HG03354 (cell line): Measurements from ENCODE around the gene PKD1.

Experiments
- ATAC-seq: cut with Tn5 transposase; IDR thresholded peaks from one replicate; pipeline ENCODE4 v1.9.1; 2021; ENCODE audit warnings: mild to moderate bottlenecking; ENCODE audit not compliant: unreplicated experiment, poor library complexity, severe bottlenecking

PKD1 gene

DNA sequence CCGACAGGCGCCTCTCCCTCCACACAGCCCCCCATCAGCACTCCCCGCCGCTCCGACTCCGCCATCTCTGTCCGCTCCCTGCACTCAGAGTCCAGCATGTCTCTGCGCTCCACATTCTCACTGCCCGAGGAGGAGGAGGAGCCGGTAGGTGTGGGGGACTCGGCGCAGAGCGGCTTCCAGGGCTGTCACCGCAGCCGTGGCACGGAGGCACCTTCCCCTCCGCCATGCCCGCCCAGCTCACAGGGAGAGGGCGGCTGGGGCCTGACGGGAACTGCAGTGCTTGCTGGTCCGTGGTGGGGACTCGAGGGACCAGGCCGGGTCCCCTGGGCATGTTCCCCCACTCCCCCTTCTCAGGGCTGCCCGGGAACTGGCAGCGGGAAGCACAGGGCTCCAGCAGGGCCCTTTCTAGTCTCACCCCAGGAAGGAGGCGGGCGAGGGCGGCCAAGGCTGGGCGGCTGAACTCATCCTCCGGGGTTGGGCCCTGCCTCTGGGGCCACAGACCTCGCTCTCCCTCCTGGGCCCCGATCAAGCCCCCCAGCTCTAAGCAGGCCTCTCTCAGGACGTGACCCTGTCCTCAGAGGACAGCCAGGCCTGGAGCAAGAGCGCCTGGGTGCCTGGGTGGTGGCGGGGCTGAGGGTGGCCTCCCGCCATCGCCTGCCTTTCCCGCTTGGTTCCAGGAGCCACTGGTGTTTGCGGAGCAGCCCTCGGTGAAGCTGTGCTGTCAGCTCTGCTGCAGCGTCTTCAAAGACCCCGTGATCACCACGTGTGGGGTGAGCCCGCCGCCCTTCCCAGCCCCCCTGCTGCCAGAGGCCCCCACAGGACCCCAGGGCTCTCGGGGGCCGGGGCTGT is 35.1 kb upstream of the PKD1 start:
- ATAC-seq: no peak

DNA sequence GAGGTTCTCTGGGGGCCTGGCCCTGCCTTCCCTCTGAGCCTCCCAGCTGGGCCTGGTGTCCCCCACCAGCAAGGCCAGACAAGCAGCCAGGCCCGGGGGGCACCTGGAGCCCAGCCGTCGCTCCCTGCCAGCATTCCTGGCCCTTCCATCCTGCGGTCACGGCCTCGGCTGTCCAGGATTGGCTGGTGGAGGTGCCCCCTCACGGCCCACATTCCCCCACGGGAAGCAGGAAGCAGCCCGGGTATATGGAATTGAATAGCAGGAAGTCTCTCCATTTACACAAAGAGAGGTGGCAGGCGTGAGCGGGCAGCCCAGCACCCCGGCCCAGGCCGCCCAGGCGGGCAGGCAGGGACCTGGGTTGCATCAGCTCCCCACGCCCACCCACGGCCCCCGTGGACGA is 34.4 kb upstream of the PKD1 start:
- ATAC-seq: no peak

DNA sequence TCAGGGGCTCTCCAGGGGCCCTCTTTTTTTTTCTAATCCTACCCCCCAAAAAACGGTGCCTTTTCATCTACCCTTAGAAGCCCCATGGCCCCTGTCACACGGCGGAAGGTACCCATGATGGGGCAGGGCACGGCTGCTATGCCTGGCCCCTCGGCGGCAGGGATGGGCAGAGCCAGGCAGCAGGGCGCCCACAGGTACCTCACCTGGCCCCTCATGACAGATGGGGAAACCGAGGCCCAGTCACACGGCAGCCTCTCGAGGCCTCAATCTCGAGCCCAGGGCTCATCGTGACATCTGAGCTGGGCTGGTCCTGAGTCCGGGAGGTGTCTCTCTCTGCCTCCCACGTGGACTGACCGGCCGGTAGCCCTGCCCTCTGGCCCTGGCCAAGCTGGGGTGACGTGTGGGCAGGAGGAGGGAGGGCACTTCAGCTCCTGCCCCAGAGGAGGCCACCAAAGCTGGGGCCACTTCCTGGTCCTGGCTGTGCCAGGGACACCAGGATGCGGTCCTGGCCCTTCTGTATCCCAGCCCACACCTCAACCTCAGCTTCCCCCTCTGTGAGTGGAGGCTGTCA is 31.5 kb upstream of the PKD1 start:
- no peak for ATAC-seq

DNA sequence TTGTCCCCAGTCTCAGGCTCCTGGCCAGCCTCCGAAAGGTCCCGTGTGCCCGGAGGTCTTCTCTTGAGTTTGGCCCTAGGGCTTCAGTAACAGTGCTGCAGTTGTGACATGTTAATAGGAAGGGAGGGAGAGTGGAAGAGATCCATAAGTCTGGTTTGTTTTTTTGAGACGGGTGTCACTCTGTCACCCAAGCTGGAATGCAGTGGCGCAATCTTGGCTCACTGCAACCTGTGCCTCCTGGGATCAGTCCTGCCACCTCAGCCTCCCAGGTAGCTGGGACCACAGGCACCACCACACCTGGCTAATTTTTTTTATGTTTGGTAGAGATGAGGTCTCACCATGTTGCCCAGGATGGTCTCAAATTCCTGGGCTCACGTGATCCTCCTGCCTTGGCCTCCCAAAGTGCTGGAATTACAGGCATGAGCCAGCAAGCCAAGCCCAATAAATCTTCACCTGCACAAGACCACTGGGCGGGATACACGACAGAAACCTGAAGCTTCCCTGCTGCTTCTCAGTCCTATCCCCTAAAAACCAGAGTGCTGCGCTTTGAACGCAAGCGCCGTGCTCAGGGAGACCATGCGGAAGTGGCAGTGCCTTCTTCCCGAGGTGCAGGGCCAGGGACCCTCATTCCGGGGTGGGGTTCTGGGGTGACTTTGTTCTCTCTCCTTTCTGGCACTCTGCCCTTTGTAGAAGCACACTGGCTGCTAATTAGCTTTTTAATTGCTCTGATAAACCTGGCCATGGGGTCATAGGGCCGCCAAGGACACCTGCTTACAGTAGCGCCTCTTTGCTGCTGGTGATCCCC is 30.8 kb upstream of the PKD1 start:
- ATAC-seq: no peak

DNA sequence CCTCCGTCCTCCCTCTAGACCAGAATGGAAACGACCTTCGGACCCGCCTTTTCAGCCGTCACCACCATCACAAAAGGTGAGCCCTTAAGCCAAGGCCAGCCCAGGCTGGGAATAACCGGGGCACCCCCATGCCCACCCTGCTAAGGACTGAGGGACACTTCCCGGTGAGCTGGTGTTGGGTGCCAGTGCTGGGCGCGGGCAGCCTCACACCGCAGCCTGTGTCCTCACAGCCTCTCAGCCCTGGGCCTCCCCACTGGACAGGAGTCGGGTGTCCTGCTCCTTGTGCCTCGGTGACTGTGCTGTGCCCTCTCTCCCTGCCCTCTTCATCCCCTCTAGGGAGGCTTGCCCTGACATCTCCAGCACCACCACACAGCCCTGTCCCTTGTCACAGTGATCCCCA is 30.2 kb upstream of the PKD1 start:
- no peak for ATAC-seq

DNA sequence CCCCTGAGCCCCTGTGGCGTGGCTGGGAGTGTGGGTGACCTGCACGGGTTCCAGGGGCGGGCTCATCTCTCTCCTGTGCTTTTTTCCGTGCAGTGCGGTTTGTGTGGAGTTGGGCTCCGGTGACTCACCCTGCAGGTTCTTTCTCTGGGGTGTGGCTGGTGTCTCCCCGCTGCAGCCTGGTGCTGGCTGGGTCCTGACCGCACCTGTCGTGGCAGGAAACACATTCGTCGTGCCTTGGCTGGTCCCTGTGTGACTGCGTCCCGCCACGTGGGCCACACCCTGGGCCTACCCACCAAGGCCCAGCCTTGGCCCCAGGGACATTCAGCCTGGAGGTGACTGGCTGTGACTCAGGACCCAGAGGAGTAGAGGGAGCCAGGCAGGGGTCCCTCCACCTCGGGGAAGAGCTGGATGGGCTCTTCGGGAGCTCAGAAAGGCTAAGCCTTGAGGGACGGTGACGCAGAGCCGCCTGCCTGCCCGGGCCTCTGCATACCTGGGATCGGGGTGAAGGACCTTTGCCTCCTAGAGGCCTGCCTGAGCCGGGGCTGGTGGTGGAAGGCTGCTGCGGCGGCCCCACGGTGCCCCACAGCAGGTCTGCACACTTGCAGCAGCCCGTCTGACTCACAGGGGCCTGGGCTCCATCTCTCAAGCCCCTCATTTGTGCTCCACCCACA is 27.6 kb upstream of the PKD1 start:
- no peak for ATAC-seq

DNA sequence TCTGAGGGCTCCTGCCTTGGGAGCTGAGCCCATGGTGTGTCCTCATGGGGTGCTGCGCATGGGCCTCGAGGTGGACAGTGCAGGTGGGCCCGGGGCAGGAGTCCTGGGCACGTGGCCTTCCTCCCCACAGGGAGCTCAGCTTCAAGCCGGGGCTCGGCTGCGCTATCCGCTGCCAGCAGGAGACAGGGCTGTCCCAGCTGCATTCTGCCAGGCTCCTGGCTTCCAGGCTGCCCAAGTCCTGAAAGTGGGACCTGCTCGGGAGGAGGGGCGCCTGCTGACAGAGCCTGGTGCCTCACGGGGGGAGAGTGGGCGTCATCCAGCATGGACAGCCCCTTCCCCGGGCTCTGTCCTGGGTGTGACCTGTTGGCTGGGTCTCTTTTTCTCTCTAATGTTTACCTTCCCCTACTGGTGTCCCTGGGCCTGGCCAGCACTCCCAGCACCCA is 27.0 kb upstream of the PKD1 start:
- ATAC-seq: no peak

DNA sequence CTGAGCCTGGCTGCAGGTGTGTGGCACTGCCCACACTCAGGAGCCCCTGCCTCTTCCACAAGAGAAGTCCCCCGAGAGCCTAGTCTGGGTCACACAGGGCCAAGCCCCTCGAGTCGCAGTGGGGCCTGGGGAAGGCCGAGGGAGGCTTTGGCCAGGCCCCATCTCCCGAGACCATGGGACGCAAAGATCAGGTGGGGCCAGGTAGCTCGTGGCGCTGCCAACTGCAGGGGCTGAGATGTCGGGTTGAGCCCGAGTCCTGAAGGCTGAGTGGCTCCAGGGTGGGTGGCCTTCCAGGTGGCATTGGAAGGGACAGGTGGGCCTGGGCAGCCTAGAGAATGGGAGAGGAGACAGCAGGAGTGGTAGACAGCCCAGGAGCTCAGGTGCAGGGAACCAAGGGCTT is 26.2 kb upstream of the PKD1 start:
- no peak for ATAC-seq

DNA sequence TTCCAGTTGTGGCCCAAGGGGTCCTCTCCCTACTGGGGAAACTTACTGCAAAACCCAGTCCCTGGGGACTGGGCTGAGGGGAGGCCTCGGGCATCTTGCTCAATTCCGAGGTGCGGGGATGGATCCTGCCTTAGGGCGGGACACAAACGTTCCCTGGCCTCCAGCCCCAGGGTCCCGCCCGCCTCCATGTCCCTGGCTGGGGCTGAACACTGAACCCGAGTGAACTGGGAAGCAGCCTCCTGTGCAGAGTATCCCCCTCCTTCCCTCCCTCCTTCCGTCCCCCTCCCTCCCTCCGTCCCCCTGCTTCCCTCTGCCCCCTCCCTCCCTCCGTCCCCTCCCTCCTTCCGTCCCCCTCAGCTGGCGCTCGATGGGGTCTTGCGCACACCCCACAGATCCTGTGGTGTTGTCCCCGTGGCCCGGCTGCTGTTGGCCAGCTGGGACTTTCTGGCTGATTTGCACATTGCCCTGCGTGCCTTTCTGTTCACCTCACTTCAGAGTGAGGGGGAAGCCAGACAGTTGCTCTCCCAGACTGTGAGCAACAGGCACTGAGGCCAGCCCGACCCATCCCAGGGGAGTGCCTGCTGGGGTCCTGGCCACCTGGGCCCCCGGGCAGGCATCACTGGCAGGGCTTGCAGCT is 25.3 kb upstream of the PKD1 start:
- ATAC-seq: no peak

DNA sequence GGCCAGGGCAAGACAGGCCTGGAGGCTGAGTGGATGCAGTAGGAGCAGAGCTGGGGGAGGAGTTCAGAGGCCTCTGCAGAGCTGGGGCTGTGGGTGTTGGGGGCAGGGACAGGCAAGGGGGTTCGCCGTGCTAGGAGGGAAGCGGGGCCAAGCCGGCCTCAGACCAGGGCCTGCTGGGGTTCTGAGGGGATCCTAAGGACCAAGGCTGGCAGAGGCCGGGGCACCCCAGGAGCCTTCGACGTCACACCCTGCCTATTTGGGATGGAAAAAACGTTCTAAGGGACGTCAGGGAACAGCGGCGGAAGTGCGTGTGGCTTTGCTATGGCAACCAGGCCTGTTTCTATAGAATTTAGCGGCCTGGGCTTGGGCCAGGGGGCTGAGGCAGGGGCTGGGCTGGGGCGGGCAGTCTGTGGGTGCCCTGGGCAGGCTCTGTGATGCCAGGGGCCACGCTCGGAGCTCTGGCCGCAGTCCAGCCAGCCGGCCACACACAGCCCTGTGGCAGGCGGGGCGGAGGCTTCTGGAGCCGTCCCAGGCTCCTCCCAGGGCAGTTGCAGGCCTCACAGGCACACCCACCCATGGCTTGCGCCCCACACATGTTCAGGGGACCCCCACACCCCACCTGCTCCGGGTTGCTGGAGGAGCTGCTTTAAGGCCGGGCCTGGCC is 23.6 kb upstream of the PKD1 start:
- no peak for ATAC-seq

DNA sequence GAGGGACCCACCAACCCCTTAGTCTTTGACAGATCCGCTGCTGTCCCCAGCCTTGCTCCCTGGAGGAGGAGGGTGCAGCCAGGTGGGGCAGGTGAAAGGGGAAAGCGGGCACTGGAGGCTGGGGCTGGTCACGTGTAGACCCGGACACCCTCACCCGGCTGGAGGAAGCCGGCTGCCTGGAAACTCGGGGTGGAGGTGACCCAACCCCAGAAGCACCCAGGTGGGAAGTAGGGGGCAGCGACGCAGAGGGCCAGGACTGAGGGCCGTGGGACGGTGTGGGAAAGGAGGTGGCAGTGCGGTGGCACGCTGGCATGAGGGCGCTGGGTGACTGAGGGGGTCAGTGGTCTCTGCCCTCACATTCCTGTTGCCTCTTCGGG is 22.6 kb upstream of the PKD1 start:
- ATAC-seq: no peak

DNA sequence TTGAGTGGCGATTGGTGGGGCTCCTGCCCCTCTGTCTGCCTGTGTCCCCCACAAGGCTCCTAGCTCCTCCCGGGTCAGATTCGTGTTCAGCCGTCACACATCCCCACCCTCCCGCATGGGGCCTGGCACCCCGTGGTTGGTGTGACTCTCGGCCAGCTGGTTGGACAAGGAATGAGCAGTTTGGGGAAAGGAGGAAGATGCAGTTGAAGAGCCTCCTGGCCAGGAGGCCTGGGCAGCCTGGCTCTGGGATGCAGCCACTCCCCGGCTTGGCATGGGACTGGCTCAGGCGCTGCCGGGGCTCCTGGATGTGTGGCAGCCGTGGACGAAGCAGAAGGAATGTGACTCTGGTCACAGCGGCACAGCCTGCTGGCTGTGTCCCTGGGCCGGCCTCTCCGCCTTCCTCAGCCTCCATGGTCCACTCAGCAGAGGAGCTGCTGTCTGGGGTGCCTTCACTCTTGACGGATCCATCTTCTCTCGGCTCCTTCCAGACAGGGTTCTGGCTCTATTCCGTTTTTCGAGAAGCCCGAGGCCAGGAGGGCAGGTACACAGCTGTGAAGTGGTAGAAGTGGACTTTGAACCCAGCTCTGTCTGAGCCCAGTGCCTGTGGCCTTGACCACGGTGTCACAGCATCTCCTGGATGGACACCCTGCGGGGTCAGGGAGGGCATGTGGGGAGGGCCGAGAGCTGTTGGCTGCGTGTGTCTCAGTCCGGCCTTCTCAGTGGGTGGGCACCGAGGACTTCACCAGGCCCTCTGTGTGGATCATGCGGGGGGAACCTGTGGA is 22.0 kb upstream of the PKD1 start:
- no peak for ATAC-seq

DNA sequence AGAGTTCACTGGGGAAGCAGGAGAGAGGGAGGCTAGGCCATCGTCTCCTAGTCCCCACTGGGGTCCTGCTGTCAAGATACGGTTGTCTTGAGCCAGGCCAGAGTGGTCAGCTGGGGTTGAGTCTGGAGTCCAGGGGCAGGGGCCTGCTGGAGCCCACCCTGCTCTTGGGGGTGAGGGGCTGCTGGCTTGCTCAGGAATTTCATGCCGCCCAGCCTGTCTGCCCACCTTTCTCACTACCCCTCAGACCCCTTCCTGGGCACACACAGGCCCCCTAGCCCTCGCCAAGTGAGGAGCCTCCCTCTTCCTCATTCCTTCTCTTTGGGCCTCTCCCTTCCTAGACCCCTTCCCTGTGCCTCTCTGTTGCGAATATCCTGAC is 21.1 kb upstream of the PKD1 start:
- no peak for ATAC-seq

DNA sequence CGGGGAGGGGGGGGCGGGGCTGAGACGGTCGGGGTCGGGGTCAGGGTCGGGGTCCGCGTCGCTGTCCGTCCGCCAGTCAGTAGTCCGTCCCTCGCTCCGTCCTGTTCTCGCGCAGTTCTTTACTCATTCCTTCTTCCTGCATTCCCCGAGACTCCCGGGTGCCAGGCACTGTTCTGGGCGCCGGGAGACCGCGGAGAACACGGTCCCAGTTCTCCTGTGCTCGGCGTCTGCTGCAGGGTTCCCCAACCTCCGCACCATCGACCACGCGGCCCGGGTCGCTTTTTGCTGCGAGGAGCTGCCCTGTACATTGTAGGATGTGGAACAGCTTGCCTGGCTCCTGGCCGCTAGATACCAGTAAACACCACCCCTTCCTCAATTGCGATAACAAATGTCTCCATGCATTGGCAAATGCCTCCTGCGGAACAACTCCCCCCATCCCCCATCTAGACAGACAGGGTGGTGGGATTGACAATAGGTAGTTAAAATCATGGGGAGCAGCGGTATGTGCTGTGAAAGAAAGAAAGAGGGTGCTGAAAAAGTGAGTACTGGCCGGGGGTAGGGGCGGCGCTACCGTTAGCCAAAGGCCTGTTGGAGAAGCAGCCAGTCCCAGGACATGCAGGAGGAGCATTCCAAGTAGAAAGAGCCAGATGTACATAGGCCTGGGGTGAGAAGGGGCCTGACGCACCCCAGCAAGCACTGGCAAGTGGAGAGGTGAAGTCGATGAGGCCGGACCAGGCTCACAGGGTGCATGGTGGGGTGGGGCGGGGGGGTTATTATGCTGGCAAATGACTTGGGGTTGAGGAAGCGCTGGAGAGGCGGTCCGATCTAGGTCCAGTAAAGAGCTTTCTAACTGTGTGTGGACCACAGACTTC is 20.5 kb upstream of the PKD1 start:
- no peak for ATAC-seq

DNA sequence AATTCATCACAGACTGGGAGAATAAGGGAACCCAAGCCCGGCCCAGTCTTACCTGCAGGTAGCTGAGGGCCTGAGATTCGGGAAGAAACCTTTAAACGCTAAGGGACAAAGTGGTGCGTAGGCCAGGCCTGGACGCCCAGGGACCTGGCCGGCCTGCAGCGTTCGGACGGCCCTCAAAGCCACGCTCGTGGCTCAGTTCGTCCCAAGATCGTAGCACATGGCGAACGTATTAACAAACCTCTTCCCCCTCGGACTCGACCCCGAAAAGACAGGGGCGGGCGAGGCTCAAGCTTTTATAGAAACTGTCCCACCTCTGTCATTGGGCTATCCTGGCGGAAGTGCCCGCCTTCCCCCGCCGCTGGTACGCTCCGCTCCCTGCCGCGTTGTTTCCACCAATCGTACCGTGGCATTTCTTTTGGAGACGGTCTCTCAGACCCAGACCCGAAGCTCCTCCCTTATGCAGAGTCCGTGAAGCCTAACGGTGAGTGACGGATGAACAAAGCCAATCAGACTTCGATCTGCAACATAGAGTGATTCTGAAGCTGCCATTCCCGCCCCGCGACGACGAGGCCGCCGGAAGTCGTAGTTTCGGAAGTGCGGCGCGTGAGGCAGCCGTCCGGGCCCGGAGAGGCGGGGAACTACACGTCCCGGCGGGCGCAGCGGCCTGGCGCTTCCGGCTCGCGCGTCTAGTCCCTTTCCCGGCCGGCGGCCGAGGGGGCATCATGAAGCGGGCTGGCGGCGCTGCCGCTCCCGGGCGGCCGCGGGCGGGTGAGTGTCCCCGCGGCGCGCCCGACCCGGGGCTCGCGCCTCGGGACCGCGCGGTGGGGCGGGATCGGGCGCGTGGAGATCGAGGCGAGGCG is 19.6 kb upstream of the PKD1 start, which contains the start of gene TRAF7:
TRAF7 (plus strand) TSS at position 692 of the 860 bp plus-strand sequence. CDS start 8,139 bp downstream, outside the sequence.
- ATAC-seq: peak; percentile 88

DNA sequence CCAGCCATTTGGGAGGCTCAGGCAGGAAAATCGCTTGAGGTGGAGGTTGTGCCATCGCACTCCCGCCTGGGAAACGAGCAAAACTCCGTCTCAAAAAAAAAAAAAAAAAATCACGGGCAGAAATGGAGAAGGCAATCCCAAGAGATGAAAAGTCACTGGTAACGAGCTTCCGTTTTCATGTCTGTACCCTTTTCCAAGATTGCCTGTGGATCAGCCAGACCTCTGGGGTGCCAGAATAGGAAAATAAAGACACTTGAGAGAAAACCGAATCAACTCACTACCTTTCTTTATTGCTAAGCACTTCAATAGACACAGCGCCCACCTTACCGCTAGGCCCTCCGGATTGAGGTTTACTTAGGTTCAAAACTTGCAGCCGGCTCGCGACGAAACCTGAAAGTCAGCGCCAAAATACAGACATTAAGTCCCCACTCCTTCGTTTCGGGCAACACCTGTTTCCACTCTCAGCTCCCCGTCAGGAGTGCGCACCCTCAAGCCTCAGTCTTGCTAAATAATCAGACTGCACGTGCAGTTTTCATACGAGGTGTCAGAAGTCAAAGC is 18.9 kb upstream of the PKD1 start:
- ATAC-seq: no peak
